Vagina (tissue), 2 donors: ENCODE data around the gene GNG10.

Experiments
- POLR2AphosphoS5 ChIP-seq, 2 donors: sonication (generic); formaldehyde crosslinking; IDR thresholded peaks; one replicate each; pipeline ENCODE4 v1.9.0; 2017; ENCODE audit warnings: antibody characterized with exemption in 2 of 2, mild to moderate bottlenecking in 2 of 2, low read depth in 1 of 2; ENCODE audit not compliant: insufficient read depth in 1 of 2
- TF ChIP-seq, protein P1 (sequence below), 3 experiments: fragments of 450-650 bp in 2 of 3; fragments of 200-600 bp in 1 of 3; sonication (generic) in 1 of 3; IDR thresholded peaks; one replicate each; pipeline ENCODE4 v1.5.1; 2017 to 2019; ENCODE audit warnings: antibody characterized with exemption in 3 of 3, mild to moderate bottlenecking in 2 of 3, moderate library complexity in 2 of 3

DNA sequence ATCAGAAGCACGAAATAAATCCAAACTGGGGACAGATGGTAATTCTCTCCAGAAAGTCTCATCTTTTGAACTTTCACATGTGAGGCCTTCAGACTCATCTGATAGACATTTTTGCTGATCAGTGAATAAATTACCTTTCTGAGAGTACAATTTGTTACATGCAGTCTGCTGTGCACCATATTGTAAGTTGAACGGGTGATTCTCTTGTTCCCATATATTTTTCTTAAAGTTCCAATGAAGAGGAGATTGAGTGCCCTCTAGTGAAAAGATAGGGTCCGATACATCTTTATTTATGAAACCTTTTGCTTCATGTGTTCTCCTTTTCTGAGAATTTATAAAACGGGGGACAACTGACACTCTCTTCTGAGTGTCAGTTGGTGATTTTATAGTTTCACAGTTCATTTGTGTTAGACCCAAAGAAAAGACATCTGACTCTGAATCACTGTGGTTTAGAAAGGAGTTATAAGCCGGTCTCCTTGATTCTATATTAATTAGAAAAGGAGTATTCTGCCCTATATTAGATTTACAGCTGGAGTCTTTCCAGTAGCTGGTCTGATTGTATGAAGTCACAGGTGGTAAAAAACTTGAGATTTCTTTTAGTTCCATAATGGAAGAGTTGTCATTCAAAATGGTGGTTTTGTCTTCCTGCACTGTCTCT is 30.4 kb downstream of the GNG10 start:
- TF ChIP-seq, protein P1, sequence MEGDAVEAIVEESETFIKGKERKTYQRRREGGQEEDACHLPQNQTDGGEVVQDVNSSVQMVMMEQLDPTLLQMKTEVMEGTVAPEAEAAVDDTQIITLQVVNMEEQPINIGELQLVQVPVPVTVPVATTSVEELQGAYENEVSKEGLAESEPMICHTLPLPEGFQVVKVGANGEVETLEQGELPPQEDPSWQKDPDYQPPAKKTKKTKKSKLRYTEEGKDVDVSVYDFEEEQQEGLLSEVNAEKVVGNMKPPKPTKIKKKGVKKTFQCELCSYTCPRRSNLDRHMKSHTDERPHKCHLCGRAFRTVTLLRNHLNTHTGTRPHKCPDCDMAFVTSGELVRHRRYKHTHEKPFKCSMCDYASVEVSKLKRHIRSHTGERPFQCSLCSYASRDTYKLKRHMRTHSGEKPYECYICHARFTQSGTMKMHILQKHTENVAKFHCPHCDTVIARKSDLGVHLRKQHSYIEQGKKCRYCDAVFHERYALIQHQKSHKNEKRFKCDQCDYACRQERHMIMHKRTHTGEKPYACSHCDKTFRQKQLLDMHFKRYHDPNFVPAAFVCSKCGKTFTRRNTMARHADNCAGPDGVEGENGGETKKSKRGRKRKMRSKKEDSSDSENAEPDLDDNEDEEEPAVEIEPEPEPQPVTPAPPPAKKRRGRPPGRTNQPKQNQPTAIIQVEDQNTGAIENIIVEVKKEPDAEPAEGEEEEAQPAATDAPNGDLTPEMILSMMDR (IDR thresholded peaks at IDR 0.05): no peak
- no peak for TF ChIP-seq POLR2AphosphoS5 (IDR thresholded peaks at IDR 0.05; ENCODE audit: insufficient read depth in 1 of 2, low read depth in 1 of 2)
